SJSA1 (cell line): Measurements from ENCODE around the gene CES5A. TPM values are rescaled to one million over a fixed set of nuclear protein-coding genes. Genes with fewer than 3 reads are reported as not detected.
"Not testable (repeated sequence)": the region's sequence is repeated elsewhere in the genome, so short reads cannot be mapped to it uniquely, and the experiment has no call there.

ENCODE experiments used
- DNase-seq, 2 experiments: peaks; one replicate each; pipeline ENCODE4 v3.0.0-alpha.2; 2015 to 2020; ENCODE audit warnings: low spot score in 2 of 2, low read depth in 1 of 2
- H3K27ac ChIP-seq: fragments of 250-450 bp; sonication (Bioruptor Pico); 2 replicates; pipeline ENCODE4 v1.5.1; 2020; ENCODE audit warnings: mild to moderate bottlenecking, moderate library complexity
- H3K27me3 ChIP-seq: fragments of 250-450 bp; sonication (Bioruptor Pico); replicated peaks from 2 replicates; pipeline ENCODE4 v1.5.1; 2020; ENCODE audit warnings: mild to moderate bottlenecking, moderate library complexity
- H3K36me3 ChIP-seq: fragments of 250-450 bp; sonication (Bioruptor Pico); 2 replicates; pipeline ENCODE4 v1.5.1; 2020; ENCODE audit warnings: mild to moderate bottlenecking
- H3K4me1 ChIP-seq: fragments of 250-450 bp; sonication (Bioruptor Pico); replicated peaks from 2 replicates; pipeline ENCODE4 v1.6.1; 2021; ENCODE audit warnings: mild to moderate bottlenecking
- H3K4me3 ChIP-seq: fragments of 250-450 bp; sonication (Bioruptor Pico); 2 replicates; pipeline ENCODE4 v1.5.1; 2020; ENCODE audit warnings: mild to moderate bottlenecking
- H3K9me3 ChIP-seq: fragments of 250-450 bp; sonication (Bioruptor Pico); replicated peaks from 2 replicates; pipeline ENCODE4 v1.5.1; 2020; ENCODE audit warnings: mild to moderate bottlenecking
- total RNA-seq: library from RNA; depleted of rRNA; stranded (reverse); fragments of >200 nt; shearing (Covaris generic); gene quantifications from 2 replicates; pipeline ENCODE4 v1.2.3, GENCODE V29; 2014; rRNA removed

Gene CES5A
- not detected in 2 replicates for total RNA-seq

DNA sequence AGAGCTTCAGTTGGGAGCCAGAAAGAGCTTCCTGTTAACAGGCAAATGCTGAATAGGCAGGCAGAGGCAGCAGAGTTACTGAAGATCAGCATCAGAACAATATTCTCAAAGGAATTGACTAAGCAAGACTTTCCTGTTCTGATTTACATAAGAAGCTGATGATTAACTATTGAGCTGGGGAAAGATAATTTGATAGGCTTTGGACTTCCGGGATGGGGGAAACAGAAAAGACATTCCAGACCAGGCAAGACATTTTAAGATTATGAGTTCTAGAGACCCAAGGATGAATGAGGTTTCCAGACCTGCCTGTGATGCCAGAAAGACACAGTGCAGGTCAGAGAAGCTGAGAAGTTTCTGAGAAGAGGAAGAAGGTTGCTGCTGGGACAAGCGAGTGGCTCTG lies at the start of gene CES5A:
Gene CES5A, minus strand, starts transcription at position 101 of the 400 bp plus-strand sequence. CDS start 152 bp downstream, outside the sequence.
- Histone ChIP-seq H3K4me1 (no peaks in the 10 kb centered on the region), H3K27me3 (no peaks in the 10 kb centered on the region), H3K27ac (no peak within 1 kb of the TSS), H3K36me3 (no peaks in the 10 kb centered on the region), H3K4me3 (no peak within 1 kb of the TSS), H3K9me3 (no peaks in the 10 kb centered on the region)
- DNase-seq, result no peak

DNA sequence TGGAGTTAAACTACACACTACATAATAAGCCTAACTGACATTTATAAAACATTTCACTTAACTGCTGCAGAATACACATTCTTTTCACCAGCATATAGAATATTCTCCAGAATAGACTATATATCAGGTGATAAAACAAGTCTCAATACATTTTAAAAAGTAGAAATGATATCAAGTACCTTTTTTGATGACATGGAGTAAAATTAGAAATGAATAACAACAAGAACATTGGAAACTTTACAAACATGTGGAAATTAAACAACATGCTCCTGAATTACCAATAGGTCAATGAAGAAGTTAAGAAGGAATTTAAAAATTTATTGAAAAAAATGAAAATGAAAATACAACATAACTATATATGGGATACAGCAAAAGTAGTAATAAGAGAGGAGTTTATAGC lies 47.5 kb upstream of the CES5A start:
- Histone ChIP-seq H3K27ac (no peak overlapping the region), H3K4me3 (no peak overlapping the region), H3K4me1 (no peaks in the 10 kb centered on the region)

GRCh38 chr16:55917373-55918160 lies 42.4 kb upstream of the CES5A start:
- no peak for DNase-seq
- Histone ChIP-seq H3K4me1 (no peaks in the 10 kb centered on the region), H3K4me3 (no peak overlapping the region), H3K36me3 (no peaks in the 10 kb centered on the region), H3K27me3 (no peaks in the 10 kb centered on the region), H3K9me3 (no peaks in the 10 kb centered on the region), H3K27ac (no peak overlapping the region)

More for the DNA sequence above, 47.5 kb upstream of the CES5A start:
- H3K27me3 ChIP-seq, result no peaks in the 10 kb centered on the region
- DNase-seq, result no peak
- H3K9me3 ChIP-seq, result no peaks in the 10 kb centered on the region
- no peaks in the 10 kb centered on the region for H3K36me3 ChIP-seq

DNA sequence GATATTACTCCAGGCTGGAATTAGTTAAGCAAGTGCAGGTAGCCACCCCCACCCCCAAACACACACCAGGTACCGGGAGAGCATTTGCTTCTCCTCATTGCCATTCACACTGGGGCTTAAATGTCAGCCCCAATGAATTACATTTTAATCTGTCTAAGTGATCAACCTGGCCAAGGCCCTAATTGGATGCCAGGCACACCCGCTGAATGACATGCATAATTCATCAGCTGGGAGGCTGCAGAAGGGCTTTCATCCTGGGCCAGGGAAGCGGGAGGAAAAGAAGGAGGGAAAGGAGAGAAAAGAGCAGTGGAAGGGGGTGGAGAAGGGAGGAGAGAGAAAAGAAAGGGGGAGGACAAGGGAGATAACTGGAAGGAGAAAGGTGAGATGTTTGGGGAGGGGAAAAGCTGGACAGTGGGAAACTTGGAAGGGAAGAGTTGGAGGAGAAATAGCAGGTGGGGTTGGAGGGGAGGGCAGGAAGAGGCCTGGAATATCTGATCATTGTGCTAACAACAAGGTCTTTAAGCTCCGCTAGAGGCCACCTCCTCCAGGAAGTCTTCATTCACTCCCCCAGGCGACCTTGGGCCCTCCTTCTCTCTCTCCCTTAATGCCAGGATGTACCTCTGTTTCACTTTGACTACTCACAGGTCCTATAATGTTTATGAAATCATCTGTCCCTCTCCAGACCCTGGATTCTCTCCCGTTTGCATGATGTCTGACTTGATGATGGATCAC lies 40.1 kb upstream of the CES5A start:
- Histone ChIP-seq H3K27ac (no peak overlapping the region), H3K36me3 (no peaks in the 10 kb centered on the region), H3K4me3 (no peak overlapping the region), H3K4me1 (no peaks in the 10 kb centered on the region), H3K27me3 (no peaks in the 10 kb centered on the region), H3K9me3 (no peaks in the 10 kb centered on the region)
- DNase-seq, result no peak

DNA sequence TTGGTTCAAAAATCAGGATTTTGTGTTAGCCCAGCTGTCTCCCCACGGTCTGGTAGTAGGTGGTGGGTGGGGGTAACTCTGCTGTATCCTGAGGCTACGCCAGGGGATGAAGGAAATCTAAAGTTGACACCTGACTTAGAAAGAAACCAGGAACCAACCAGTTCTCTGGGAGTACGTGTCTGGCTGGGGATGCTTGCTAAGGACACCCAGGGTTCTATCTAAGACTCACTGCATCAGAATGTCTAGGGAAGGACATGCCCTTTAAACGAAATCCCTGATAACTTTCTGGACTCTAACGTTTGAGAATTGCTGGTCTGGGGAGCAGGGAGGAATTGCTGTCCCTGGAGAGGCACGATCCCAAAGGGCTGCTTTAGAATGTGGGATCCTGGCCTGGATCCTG lies 39.2 kb upstream of the CES5A start:
- Histone ChIP-seq H3K9me3 (no peaks in the 10 kb centered on the region), H3K4me3 (no peak overlapping the region), H3K27me3 (no peaks in the 10 kb centered on the region), H3K36me3 (no peaks in the 10 kb centered on the region), H3K27ac (no peak overlapping the region), H3K4me1 (no peaks in the 10 kb centered on the region)
- DNase-seq, result no peak

DNA sequence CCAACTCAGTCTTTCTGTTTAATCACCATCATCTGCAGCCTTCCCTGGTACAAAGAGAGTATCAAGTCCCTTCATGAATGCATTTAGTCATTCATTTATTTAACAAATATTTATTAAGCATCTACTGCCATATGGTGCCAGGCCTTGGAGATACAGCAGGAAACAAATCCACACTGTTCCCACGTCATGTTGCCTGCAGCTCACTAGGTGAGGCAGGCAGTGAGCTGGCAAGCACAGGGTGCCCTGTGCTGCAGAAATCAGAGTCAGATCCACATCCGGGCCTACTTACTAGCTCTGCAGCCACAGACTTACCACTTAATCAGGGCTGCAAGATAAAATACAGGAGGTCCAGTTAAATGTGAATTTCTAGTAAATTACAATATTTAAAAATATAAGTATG lies 38.5 kb upstream of the CES5A start:
- Histone ChIP-seq H3K4me1 (no peaks in the 10 kb centered on the region), H3K4me3 (no peak overlapping the region), H3K27me3 (no peaks in the 10 kb centered on the region), H3K36me3 (no peaks in the 10 kb centered on the region), H3K27ac (no peak overlapping the region), H3K9me3 (no peaks in the 10 kb centered on the region)
- no peak for DNase-seq

GRCh38 chr16:55913121-55913520 lies 37.9 kb upstream of the CES5A start:
- not testable (repeated sequence) for H3K27me3 ChIP-seq, H3K4me3 ChIP-seq, H3K4me1 ChIP-seq, H3K36me3 ChIP-seq, H3K9me3 ChIP-seq, H3K27ac ChIP-seq, DNase-seq

DNA sequence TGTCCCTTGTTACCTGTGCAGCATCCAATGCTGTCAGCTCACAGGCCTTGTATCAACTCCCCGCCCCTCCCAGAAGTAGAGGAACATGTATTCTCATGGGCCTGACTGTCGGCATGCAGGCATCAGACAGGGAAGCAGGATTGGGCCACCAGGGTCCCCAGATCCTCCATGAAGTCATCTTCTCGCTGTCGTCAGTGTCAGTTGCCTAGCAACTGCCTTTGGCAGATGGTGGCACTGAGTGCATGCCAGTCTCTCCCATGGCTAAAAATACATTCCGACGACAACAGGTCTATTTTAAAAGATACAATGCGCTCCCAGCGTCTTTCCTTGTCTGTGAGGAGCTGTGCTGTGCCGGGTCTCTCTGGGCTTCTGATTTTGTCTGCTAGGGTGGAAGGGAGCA lies 36.8 kb upstream of the CES5A start:
- no peaks in the 10 kb centered on the region for H3K9me3 ChIP-seq
- no peaks in the 10 kb centered on the region for H3K36me3 ChIP-seq
- H3K27me3 ChIP-seq, result no peaks in the 10 kb centered on the region
- H3K4me3 ChIP-seq, result no peak overlapping the region
- no peak overlapping the region for H3K27ac ChIP-seq
- DNase-seq, result no peak
- no peaks in the 10 kb centered on the region for H3K4me1 ChIP-seq

DNA sequence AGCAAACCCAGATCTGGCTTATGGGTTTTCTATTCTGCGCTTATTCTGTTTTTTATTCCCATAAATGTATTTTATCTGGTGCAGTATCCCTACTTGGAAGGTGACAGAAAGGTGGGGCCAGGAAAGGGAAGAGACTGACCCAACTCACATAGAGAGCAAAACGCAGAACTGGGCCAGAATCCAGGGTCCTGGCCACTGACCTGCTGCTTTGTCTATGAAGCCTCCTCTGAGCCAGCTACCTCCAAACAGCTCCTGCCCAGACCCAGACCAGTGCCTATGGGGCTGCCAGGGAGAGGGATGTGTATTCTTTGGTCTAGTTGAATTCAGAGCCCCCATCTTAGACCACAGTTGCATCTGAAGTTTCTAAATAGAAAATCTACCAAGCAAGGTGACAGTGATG lies 36.4 kb upstream of the CES5A start:
- H3K27ac ChIP-seq, result no peak overlapping the region
- H3K27me3 ChIP-seq, result no peaks in the 10 kb centered on the region
- no peaks in the 10 kb centered on the region for H3K36me3 ChIP-seq
- no peaks in the 10 kb centered on the region for H3K9me3 ChIP-seq
- no peak for DNase-seq
- H3K4me1 ChIP-seq, result no peaks in the 10 kb centered on the region
- H3K4me3 ChIP-seq, result no peak overlapping the region

GRCh38 chr16:55909876-55910275 lies 34.7 kb upstream of the CES5A start:
- Histone ChIP-seq H3K27ac (no peak overlapping the region), H3K4me1 (no peaks in the 10 kb centered on the region), H3K36me3 (no peaks in the 10 kb centered on the region), H3K4me3 (no peak overlapping the region), H3K27me3 (no peaks in the 10 kb centered on the region), H3K9me3 (no peaks in the 10 kb centered on the region)
- no peak for DNase-seq

- DNase-seq, result no peak
- Histone ChIP-seq H3K4me1 (no peaks in the 10 kb centered on the region), H3K27me3 (no peaks in the 10 kb centered on the region), H3K4me3 (no peak overlapping the region), H3K9me3 (no peaks in the 10 kb centered on the region; the same call in 1 of the 2 replicates), H3K36me3 (no peaks in the 10 kb centered on the region), H3K27ac (no peak overlapping the region)
These were observed 33.5 kb upstream of the CES5A start for GRCh38 chr16:55908641-55909040.

- no peak for DNase-seq
- H3K9me3 ChIP-seq, result no peaks in the 10 kb centered on the region; the same call in 1 of the 2 replicates
- H3K27ac ChIP-seq, result no peak overlapping the region
- no peak overlapping the region for H3K4me3 ChIP-seq
- H3K27me3 ChIP-seq, result no peaks in the 10 kb centered on the region
- H3K36me3 ChIP-seq, result no peaks in the 10 kb centered on the region
- no peaks in the 10 kb centered on the region for H3K4me1 ChIP-seq
These were observed 32.5 kb upstream of the CES5A start for GRCh38 chr16:55907661-55908060.

DNA sequence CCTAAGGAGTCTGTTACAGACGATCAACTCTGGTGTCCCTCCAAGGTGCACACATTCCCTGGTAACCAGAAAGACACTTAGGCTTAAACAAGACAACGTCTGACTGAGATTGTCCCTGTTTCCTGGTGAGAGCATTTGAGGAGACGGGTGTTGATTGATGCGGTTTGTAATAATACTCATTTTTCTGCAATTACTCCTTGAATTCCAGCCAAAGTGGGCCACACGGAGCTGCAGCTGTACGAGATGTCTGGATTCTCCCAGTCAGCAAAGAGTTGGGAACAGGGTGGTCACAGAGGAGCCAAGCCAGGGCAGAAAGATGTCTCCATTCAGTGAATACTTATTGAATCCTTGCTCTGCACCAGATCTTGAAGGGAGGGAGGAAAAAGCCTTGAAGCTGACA lies 30.9 kb upstream of the CES5A start:
- no peaks in the 10 kb centered on the region for H3K27me3 ChIP-seq
- no peaks in the 10 kb centered on the region for H3K4me1 ChIP-seq
- H3K9me3 ChIP-seq, result no peaks in the 10 kb centered on the region; the same call in 1 of the 2 replicates
- no peak overlapping the region for H3K4me3 ChIP-seq
- H3K36me3 ChIP-seq, result no peaks in the 10 kb centered on the region
- H3K27ac ChIP-seq, result no peak overlapping the region
- no peak for DNase-seq

GRCh38 chr16:55905651-55906050 lies 30.5 kb upstream of the CES5A start:
- no peaks in the 10 kb centered on the region; the same call in 1 of the 2 replicates for H3K9me3 ChIP-seq
- no peaks in the 10 kb centered on the region for H3K4me1 ChIP-seq
- no peaks in the 10 kb centered on the region for H3K36me3 ChIP-seq
- no peak overlapping the region for H3K27ac ChIP-seq
- no peak for DNase-seq
- H3K27me3 ChIP-seq, result no peaks in the 10 kb centered on the region
- no peak overlapping the region for H3K4me3 ChIP-seq
